ENCODE results near the gene SLC49A4.

Gene SLC49A4

GRCh38 chr3:122907471-122907870 is 112.6 kb downstream of the SLC49A4 start:
- no peak for DNase-seq (ENCODE audit: low spot score)

DNA sequence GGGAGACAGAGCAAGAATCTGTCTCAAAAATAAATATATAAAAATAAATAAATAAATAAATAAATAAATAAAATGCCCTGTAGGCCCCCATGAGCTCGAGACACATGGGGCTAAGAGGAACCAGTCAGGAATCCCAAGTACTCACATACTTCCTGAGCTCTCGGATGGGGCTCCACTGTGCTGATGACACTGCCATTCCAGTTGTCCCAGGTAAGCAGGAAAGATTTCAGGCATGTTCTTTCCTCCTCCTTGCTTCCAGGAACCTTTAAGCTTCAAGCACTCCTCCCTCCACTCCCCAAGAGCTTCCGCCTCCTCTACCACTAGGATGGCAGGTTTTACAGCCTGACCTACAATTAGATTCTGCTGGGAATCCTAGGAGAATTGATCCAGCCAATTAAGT is 113.4 kb downstream of the SLC49A4 start:
- DNase-seq (ENCODE audit: low spot score): no peak

DNA sequence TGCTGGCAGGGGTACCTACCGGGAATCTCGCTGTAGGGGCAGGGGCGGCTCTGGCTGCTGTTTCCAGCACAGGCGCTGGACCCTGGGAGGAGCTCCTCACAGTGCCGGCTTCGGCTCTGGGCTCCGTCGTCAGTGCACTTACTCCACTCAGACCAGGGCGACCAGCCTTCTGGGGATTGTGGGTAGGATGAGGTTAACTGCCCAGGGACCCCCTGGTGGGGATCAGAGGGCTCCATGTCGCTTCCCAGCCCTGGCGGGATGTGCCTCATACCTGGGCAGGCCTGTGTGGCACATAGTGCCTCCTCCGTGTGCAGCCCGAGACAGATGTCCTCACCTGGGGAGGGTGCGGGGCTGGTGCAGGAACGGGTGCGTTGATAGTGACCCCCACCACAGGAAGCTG is 117.0 kb downstream of the SLC49A4 start:
- no peak for DNase-seq (ENCODE audit: low spot score)

- no peak for DNase-seq (ENCODE audit: low spot score)
These were observed 118.1 kb downstream of the SLC49A4 start for GRCh38 chr3:122912772-122913538.

- DNase-seq (ENCODE audit: low spot score): no peak
These were observed 118.8 kb downstream of the SLC49A4 start for GRCh38 chr3:122913539-122914100.

DNA sequence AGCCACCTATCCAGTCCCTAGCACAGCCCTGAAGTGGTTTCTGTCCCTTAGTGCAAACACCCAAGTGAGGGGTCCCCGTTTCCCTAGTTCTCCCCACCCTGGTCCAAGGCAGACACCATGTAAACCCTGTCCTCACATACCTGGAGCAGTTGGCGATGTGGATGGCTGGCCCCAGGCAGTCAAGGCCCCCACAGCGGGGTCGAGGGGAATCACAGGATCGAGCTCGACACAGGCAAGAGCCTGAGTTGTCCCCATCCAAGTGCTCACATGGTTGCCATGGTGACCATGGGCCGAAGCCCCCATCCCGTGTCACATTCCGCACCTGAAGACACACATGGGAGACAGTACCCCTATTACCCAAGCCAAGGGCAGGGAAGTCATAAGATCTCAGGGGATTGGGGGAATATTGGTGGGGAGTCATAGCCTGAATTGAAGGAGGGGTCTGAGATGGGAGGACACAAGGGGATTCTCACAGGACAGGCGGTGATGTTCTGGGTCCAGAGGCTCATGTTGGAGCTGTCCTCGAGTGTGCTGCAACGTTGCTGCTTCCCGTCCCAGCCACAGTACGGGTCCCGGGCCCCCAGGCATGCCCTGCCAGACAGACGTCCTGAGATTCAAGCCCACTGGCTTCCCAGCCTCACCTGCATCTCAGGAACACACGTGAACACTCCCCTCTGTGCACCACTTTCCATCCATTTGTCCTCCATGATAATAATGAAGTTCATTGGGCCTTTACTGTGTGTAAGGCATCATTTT is 120.6 kb downstream of the SLC49A4 start:
- DNase-seq (ENCODE audit: low spot score): no peak

DNA sequence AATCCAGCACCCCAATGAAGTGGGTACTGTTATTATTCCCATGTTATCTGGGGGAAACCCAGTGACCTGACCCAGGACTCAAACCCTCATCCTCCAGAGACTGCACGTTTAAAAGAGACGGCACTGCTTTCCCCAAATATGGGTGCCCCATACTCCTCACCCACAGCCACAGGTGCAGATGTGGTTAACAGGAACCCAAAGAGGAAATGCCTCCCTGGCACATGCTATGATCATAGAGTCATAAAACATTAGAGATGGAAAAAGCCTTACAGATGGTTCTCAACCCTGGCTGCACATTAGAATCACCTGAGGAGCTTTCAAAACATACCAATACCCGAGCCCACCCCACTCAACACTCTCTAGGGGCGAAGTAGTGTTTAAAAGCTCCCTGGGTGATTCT is 121.2 kb downstream of the SLC49A4 start:
- DNase-seq (ENCODE audit: low spot score): no peak

GRCh38 chr3:122916580-122916979 is 121.7 kb downstream of the SLC49A4 start:
- no peak for DNase-seq (ENCODE audit: low spot score)

DNA sequence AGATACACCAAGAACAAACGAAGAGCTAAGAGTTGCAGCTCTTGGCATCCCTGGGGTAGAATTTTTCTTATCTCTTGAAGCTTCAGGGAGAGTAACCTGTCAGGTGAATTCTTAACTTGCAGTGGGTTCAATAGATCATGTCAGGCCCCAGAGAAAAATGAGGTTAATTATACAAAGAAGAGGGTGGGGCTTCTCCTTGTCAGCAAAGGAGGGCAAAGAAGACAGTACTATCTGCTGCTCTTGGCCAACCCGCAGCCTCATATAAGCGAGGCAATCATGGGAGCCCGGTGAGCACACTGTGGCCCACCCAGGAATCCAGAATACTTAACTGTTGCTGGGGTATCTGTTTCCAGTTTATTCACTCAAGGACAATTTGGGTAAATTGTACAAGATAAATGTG is 122.5 kb downstream of the SLC49A4 start:
- no peak for DNase-seq (ENCODE audit: low spot score)

DNA sequence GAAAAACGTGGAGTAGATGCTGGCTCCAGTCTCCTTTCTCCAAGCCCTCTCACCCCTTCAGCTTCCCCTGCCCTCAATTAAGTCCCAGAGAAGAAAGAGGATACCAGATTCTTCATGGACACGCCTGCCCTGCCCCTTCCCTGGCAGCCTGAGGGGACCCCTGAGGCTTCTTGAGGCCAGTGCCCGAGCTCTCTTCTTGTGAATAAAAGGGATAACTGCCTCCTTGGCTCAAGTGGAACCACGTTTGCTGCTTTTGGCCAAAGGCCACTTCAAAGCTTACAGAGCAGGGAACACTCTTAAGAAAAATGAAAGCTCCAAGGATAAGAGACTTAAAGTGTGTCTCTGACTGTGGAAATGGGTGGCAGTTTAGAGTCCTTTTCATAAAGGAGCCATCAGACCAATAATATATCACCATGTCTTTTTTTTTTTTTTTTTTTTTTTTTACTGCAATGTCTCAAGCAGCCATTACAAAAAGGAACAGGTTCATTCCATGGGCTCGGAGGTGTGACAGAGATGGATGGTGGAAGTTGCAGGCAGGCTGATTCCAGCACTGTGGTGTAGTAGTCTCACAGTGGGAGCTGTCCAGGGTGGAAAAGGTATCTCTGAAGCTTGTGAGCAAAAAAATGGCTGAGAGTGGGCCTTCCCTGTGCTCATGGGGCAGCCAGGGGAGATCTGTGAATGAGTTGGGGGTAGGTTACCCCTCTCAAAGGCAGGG is 123.9 kb downstream of the SLC49A4 start:
- no peak for DNase-seq (ENCODE audit: low spot score)

DNA sequence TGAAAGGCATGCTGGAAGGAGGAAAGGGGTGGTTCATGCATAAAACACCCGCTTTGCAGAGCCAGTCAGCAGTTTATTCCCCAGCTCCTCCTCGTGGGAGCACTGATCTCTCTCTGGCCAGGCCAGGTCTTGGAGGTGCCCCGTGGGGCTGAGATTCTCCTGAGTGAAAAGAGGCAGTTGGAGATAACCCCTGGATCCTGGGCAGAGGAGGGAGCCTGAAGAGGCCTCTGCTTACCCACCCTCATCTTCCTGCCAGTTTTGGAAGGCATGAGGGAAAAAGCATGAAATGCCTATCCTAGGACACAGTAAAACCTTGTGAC is 124.4 kb downstream of the SLC49A4 start:
- no peak for DNase-seq (ENCODE audit: low spot score)

- DNase-seq (ENCODE audit: low spot score): no peak
These were observed 126.1 kb downstream of the SLC49A4 start for GRCh38 chr3:122920986-122921385.

DNA sequence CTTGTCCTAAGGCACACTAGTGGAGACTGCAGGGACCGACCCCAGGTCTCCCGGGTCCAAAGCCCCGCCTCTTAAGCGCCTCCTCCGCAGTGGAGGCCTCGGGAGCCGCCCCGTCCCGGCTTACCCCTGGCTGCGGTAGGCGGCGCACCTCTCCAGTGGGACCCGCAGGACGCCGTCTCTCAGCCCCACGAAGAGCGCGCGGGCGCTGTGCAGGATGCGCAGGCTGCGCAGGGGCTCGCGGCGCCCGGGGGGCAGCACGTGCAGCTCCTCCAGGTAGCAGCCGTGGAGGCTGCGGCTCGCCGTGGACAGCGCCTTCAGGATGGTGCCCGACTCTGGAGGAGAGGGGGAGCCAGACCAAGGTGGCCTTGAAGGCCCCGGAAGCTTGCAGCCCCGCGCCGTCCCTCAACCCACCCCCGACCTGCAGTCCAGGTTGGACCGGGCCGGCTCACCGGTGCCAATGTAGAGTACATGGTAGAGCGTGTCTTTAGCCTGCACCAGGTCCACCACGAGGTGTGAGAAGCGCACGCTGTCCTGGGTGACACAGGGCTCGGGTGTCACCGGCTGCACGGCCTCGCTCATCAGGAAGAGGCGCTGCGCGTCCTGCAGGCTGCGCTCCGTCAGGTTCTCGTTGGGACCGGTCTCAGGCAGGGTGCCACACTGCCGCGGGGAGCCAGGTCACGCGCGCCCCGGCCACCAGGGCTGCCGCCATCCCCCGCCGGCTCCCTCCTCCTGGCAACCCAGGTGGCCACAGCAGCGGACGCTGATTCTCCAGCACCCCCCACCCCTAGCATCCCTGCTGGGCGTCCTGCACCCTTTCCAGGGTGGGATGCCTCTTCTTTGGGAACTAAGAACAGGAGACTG is 127.2 kb downstream of the SLC49A4 start:
- no peak for DNase-seq (ENCODE audit: low spot score)

DNA sequence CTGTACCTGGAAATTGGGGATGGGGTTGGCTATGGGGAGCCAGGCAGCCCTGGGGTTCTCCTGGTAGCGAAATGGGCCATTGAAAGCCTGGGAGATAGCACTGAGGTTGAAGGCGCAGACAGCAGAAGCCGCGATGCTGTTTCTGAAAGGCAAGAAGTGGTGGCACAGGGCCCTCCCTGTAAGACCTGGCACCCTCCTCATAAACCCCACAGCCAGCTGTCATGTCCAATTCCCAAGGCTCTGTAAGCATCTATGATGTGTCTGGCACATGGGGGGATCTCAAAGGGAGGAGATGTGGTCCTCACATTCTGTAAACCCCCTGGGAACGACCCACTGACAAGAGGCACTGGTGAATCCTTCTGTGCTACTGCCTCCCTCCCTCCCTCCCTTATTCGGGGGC is 128.7 kb downstream of the SLC49A4 start:
- DNase-seq (ENCODE audit: low spot score): no peak

DNA sequence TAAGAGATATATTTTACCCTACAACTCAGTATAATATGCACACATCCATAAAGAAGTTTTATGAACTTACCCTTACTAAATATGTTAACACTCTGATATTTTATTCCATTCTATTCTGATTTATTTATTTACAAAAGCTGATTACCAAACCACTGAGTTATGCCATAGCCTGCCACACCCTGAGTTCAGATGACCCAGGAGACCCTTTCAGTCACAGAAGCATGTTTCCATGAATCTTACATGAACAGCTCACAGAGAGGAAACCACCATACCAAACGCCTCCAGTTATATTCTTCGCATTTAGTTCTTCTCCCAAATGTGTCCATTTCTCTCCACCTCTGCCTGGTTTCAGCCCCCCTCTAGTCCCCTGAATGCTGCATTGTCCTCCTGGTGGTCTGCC is 129.2 kb downstream of the SLC49A4 start:
- no peak for DNase-seq (ENCODE audit: low spot score)

DNA sequence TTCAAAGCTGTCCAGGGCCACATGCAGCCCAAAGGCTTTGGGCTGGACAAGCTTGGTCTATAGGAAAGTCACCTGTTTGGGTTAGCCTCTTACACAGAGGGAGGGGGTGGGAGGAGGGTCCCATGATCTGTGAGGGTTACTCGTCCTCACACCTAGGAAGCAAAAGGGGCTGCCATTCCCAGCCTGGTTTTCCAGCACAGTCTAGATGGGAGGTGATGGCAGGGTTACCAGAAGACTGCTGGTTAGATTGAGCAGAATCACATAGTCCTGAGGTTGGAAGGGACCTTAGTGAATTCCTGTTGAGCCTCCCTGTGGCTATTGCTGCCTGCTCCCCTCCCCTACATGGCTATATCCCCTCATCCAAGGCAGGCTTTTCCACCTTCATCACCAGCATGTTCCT is 130.9 kb downstream of the SLC49A4 start:
- DNase-seq (ENCODE audit: low spot score): no peak

GRCh38 chr3:122926322-122926721 is 131.5 kb downstream of the SLC49A4 start:
- DNase-seq (ENCODE audit: low spot score): no peak

- no peak for DNase-seq (ENCODE audit: low spot score)
These were observed 131.9 kb downstream of the SLC49A4 start for GRCh38 chr3:122926811-122927210.

- no peak for DNase-seq (ENCODE audit: low spot score)
These were observed 132.9 kb downstream of the SLC49A4 start for GRCh38 chr3:122927726-122928125.

DNA sequence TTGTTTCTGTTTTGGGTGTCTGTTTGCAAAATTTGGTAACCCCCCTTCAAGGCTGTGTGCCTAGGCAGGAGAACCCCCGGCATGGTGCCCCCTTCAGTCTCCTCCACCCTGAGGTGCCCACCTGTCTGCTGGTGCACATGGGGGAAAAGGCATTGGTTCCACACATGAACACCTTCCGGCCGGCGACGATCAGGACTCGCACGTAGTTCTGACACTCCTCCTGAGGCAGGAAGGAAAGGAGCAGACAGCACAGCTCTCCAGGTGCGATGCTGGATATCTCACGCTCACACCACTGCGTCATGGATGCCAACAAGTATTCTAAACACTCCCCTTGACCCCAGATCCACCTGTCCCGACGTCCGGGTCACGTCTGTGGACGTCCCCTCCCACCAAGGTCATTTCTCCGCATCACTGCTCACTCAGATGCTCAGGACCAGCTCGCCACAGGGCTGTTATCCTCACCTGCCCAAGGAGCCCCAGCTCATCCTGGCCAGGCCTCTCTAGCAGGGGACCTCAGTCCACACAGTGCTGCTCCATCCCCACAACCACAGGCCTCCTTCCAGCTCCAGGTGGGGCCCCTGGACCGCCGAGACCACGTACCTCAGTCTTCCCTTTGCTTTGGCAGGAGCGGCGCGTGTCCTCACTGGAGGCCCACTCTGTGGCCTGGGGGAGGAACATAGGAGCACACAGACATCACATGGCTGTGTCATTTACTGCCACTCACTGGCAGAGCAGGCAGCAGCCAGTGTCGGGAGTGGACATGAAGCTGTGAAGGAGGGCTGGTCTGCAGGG is 133.7 kb downstream of the SLC49A4 start:
- no peak for DNase-seq (ENCODE audit: low spot score)
